Measurements from ENCODE around the gene IFRD2. TPM values are rescaled to one million over a fixed set of nuclear protein-coding genes. Genes with fewer than 3 reads are reported as not detected.
A peak's percentile ranks its signal among the peaks of the same experiment; 100 is the strongest.

Gene IFRD2
- polyA plus RNA-seq, 1 donor: 55.4 TPM

DNA sequence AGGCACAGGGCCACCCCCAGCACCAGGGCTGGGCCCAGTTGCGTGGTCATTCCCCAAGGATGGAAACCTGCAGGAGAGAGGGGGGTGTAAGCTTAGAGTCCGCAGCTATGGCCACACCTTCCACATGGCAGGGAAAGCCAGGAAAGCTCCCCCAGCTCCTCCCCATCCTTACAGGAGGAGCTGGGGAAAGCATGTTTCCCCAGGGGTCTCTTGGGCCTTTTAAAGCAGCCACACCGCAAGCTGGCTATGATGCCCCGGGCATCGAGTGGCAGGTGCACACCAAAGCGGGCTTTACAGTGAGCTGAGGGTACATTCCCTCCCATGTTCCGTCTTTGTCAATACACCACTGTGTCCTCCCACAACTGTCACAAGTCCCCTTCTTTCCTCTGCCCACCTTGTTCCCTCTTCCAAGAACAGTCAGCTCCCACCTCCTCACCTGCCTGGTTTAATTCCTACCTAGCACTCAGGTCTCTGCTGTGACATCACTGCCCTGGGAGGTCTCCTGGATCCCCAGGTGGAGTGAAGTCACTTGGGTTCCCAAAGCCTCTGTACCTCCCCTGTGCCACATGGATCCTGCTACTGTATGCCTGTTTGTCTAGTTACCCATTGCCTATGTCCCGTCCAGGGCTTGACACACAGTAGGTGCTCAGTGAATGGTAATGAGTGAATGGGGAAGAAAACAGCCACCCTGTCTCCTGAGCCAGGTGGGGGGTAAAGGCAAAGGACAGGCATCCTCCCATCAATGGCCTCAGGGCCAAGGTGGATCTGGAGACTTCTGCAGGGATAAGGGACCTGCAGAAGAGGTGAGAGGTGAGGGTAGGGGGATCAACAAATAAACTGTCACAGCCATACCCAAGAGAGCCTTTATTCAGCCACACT, 3.6 kb upstream of the IFRD2 start:
- no CpG with 5 or more reads among the region's 8 CpGs for WGBS (ENCODE audit: insufficient coverage, low lambda C conversion rate)
- no peak for DNase-seq
- H3K27me3 ChIP-seq (ENCODE audit: control insufficient read depth, insufficient read depth, low read length): no peaks in the 10 kb centered on the region
- no peaks in the 10 kb centered on the region for H3K36me3 ChIP-seq (ENCODE audit: control insufficient read depth, insufficient read depth, low read length)
- H3K27ac ChIP-seq (ENCODE audit: low read length): no peak overlapping the region
- H3K9me3 ChIP-seq (ENCODE audit: control insufficient read depth, low read depth, low read length): no peaks in the 10 kb centered on the region
- H3K4me1 ChIP-seq (ENCODE audit: control insufficient read depth, insufficient read depth, low read length): peaks cover 37% of the 10 kb centered on the region
- no peak overlapping the region for H3K4me3 ChIP-seq (ENCODE audit: low read length)

DNA sequence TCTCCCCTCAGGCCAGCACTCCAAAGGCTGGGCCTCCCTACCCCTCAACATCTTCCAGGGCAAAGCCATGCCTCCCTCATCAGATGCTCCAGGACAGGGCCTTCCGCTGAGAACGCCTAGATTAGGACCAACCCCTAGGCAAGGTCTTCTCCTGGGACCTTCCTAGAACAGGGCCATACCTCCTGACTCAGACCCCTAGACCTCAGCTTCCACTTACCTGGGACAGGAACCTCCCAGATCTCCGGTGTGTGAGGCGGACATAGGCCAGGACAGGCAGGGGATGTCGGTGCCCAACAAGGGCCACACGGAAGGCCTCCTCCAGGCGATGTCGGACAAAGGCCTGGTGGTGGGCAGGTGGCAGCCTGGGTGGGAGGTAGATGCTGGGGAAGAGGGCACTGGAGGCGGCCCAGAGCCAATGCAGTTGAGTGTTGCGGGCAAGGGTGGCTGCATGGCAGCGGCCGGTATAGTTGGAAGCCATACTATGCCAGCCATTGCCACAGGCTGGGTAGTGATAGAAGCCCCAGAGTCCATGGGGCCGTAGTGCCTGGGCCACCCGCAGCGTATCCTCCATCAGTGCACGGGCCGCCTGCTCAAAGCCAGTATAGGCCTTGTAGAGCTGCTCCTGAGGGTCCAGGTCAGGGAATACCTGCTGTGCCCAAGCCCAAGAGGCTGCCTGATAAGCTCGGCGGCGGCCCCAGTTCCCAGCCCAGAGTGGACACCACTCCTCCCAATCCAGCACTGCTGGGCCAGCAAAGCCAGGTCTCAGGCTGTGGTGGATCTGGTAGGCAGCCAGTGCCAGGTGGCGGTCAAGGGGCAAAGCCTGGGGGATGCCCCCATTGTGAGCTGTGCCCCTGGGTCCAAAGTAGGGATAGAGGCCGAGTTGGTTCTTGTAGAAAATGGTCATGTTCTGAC, 2.5 kb upstream of the IFRD2 start:
- WGBS (ENCODE audit: insufficient coverage, low lambda C conversion rate): no CpG with 5 or more reads among the region's 22 CpGs

DNA sequence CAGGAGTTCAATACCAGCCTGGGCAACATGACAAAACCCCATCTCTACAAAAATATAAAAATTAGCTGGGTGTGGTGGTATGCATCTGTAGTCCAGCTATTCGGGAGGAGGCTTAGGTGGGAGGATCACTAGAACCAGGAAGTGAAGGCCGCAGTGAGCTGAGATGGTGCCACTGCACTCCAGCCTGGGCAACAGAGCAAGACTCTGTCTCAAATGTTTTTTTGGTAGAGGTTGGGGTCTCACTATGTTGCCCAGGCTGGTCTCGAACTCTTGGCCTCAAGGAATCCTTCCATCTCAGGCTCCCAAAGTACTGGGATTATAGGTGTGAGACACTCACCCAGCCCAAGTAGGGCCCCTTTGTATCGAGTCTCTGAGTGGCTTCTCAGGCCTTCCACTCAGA, 1.9 kb upstream of the IFRD2 start:
- Histone ChIP-seq H3K4me1 (ENCODE audit: control insufficient read depth, insufficient read depth, low read length) (peaks cover 32% of the 10 kb centered on the region), H3K9me3 (ENCODE audit: control insufficient read depth, low read depth, low read length) (no peaks in the 10 kb centered on the region), H3K27ac (ENCODE audit: low read length) (no peak overlapping the region), H3K36me3 (ENCODE audit: control insufficient read depth, insufficient read depth, low read length) (peaks cover 13% of the 10 kb centered on the region), H3K27me3 (ENCODE audit: control insufficient read depth, insufficient read depth, low read length) (no peaks in the 10 kb centered on the region), H3K4me3 (ENCODE audit: low read length) (no peak overlapping the region)
- no peak for DNase-seq
- WGBS (ENCODE audit: insufficient coverage, low lambda C conversion rate): no CpG with 5 or more reads among the region's 4 CpGs

More for the DNA sequence above, 2.5 kb upstream of the IFRD2 start:
- H3K27ac ChIP-seq (ENCODE audit: low read length): no peak overlapping the region
- H3K27me3 ChIP-seq (ENCODE audit: control insufficient read depth, insufficient read depth, low read length): no peaks in the 10 kb centered on the region
- no peak for DNase-seq
- H3K4me1 ChIP-seq (ENCODE audit: control insufficient read depth, insufficient read depth, low read length): peaks cover 34% of the 10 kb centered on the region
- H3K36me3 ChIP-seq (ENCODE audit: control insufficient read depth, insufficient read depth, low read length): peaks cover 7% of the 10 kb centered on the region
- H3K9me3 ChIP-seq (ENCODE audit: control insufficient read depth, low read depth, low read length): no peaks in the 10 kb centered on the region
- H3K4me3 ChIP-seq (ENCODE audit: low read length): no peak overlapping the region

DNA sequence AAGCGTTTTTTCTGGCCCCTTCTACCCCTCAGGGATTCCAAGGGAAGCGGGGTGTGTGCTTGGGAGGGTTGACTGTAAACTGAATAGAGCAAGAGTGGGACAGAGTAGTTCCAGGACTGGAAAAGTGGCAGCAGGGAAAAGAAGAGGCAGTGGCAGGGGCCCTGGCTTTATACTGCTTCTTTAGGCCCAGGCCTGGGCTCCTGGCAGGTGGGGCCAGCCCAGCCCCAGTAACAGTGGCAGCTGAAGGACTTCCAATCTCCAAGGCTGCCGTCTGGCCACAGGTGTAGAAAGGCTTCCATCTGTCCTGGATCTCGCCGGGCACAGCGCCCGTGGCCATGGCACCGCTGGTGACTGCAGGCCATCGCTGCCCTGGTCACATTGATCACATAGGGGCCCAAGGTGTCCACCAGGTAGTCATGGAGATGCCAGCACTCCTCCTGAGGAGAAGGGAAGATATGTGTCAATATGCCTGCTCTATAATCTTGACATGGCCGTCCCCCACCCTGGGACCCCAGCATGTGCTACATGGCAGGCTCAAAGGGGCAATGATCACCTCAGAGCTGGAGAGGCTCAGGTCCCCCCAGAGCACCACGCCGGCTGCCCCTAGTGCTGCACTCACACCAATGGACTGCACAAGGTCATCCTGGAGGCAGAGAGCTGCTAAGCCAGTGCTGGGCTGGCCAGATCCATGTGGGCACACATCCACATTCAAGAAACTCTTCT, 1.0 kb upstream of the IFRD2 start:
- Histone ChIP-seq H3K36me3 (ENCODE audit: control insufficient read depth, insufficient read depth, low read length) (peaks cover 22% of the 10 kb centered on the region), H3K27me3 (ENCODE audit: control insufficient read depth, insufficient read depth, low read length) (no peaks in the 10 kb centered on the region), H3K4me3 (ENCODE audit: low read length) (no peak overlapping the region), H3K4me1 (ENCODE audit: control insufficient read depth, insufficient read depth, low read length) (peaks cover 25% of the 10 kb centered on the region), H3K27ac (ENCODE audit: low read length) (peak overlapping the region; percentile 50), H3K9me3 (ENCODE audit: control insufficient read depth, low read depth, low read length) (no peaks in the 10 kb centered on the region)
- no CpG with 5 or more reads among the region's 12 CpGs for WGBS (ENCODE audit: insufficient coverage, low lambda C conversion rate)
- DNase-seq: no peak

DNA sequence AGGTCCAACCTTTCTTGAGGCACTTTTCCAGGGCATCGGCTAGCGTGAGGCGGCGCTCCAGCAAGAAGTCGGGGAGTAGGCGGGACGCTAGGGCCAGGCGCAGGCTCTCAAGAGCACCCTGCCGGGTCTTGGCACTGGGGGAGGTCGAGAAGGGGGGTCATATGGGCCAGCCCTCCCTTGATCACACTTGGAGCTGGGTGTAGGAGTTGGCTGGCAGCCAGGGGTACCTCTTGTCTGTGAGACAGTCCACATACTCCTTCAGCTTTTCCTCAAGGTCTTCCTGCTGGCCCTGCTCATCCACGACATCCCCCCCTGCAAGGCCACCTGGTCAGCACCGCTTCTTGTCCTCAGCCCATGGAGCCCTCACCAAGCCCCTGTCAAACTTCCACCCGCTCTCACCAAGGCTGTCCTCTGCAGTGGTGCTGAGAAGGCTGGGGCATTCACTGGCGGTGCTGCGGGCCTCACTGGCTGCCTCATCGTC, 2.0 kb downstream of the IFRD2 start:
- Histone ChIP-seq H3K9me3 (ENCODE audit: control insufficient read depth, low read depth, low read length) (no peaks in the 10 kb centered on the region), H3K36me3 (ENCODE audit: control insufficient read depth, insufficient read depth, low read length) (peaks cover 38% of the 10 kb centered on the region), H3K27me3 (ENCODE audit: control insufficient read depth, insufficient read depth, low read length) (no peaks in the 10 kb centered on the region), H3K4me1 (ENCODE audit: control insufficient read depth, insufficient read depth, low read length) (peaks cover 21% of the 10 kb centered on the region), H3K4me3 (ENCODE audit: low read length) (no peak overlapping the region), H3K27ac (ENCODE audit: low read length) (peak overlapping the region; percentile 30)
- no peak for DNase-seq
- 90% methylated on average over 2 of the region's 16 CpGs for WGBS (ENCODE audit: insufficient coverage, low lambda C conversion rate)

DNA sequence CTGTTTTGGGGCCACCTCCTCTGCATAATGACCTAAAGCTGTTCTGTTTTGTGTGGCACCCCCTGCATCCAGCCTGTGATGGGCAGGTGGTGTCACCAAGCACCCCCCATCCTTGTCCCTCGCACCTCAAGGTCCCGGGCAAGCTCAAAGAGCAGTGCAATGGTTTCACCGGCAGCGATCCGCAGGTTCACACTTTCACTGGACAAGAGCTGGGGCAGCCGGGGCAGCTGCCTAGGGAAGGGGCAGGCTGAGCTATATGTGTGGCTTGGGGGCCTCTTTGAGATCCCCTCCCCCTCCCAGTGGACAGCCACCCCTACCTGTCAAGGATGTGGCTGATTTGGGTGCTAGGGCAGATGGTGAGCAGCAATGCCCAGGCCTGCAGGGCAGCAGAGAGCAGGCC, 3.1 kb downstream of the IFRD2 start:
- no peak for DNase-seq
- H3K4me3 ChIP-seq (ENCODE audit: low read length): no peak overlapping the region
- H3K27me3 ChIP-seq (ENCODE audit: control insufficient read depth, insufficient read depth, low read length): no peaks in the 10 kb centered on the region
- no peak overlapping the region for H3K27ac ChIP-seq (ENCODE audit: low read length)
- H3K4me1 ChIP-seq (ENCODE audit: control insufficient read depth, insufficient read depth, low read length): peaks cover 21% of the 10 kb centered on the region
- H3K9me3 ChIP-seq (ENCODE audit: control insufficient read depth, low read depth, low read length): no peaks in the 10 kb centered on the region
- no CpG with 5 or more reads among the region's 6 CpGs for WGBS (ENCODE audit: insufficient coverage, low lambda C conversion rate)
- peaks cover 38% of the 10 kb centered on the region for H3K36me3 ChIP-seq (ENCODE audit: control insufficient read depth, insufficient read depth, low read length)

DNA sequence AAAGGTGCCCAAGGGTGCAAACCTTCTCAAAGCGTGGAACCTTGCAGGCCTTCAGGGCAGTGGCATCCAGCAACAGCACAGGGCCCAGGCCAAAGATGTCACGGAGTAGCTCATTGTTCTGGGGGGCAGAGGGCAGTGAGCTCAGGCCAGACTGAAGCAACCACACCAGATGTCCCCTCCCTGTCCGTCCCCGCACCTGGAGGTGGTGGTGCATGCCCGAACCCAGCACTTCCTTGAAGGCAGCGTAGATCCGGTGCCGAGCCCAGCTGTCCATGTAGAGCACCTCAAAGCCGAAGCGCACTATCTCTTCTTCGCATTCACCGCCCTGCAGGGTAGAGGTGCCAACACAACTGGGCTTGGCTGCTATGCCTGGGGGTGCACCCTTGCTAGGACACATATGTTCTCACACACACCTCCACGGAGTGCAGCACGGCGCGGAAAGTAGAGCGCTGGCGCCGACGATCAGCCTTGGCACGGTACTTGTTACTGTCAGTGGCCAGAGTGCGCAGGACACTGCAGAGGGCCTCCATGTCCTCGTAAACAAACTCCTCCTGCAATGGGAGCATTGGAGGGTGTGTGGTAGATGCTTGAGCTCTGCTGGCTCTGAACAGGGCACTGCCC, 3.7 kb downstream of the IFRD2 start:
- no CpG with 5 or more reads among the region's 23 CpGs for WGBS (ENCODE audit: insufficient coverage, low lambda C conversion rate)
- H3K27me3 ChIP-seq (ENCODE audit: control insufficient read depth, insufficient read depth, low read length): no peaks in the 10 kb centered on the region
- peaks cover 38% of the 10 kb centered on the region for H3K36me3 ChIP-seq (ENCODE audit: control insufficient read depth, insufficient read depth, low read length)
- no peak overlapping the region for H3K27ac ChIP-seq (ENCODE audit: low read length)
- DNase-seq: no peak
- peaks cover 21% of the 10 kb centered on the region for H3K4me1 ChIP-seq (ENCODE audit: control insufficient read depth, insufficient read depth, low read length)
- H3K4me3 ChIP-seq (ENCODE audit: low read length): no peak overlapping the region
- H3K9me3 ChIP-seq (ENCODE audit: control insufficient read depth, low read depth, low read length): no peaks in the 10 kb centered on the region

GRCh38 chr3:50287262-50287661, 5.0 kb downstream of the IFRD2 start:
- no peaks in the 10 kb centered on the region for H3K27me3 ChIP-seq (ENCODE audit: control insufficient read depth, insufficient read depth, low read length)
- no CpG with 5 or more reads among the region's 1 CpG for WGBS (ENCODE audit: insufficient coverage, low lambda C conversion rate)
- DNase-seq: no peak
- no peak overlapping the region for H3K4me3 ChIP-seq (ENCODE audit: low read length)
- H3K4me1 ChIP-seq (ENCODE audit: control insufficient read depth, insufficient read depth, low read length): peaks cover 15% of the 10 kb centered on the region
- peaks cover 38% of the 10 kb centered on the region for H3K36me3 ChIP-seq (ENCODE audit: control insufficient read depth, insufficient read depth, low read length)
- no peak overlapping the region for H3K27ac ChIP-seq (ENCODE audit: low read length)
- H3K9me3 ChIP-seq (ENCODE audit: control insufficient read depth, low read depth, low read length): no peaks in the 10 kb centered on the region

- WGBS (ENCODE audit: insufficient coverage, low lambda C conversion rate): no CpG with 5 or more reads among the region's 28 CpGs
- no peak for DNase-seq
- H3K9me3 ChIP-seq (ENCODE audit: control insufficient read depth, low read depth, low read length): no peaks in the 10 kb centered on the region
Observed at GRCh38 chr3:50286322-50287227, 5.7 kb downstream of the IFRD2 start.

More at GRCh38 chr3:50286322-50287227, 5.7 kb downstream of the IFRD2 start:
- Histone ChIP-seq H3K4me3 (ENCODE audit: low read length) (no peak overlapping the region), H3K27me3 (ENCODE audit: control insufficient read depth, insufficient read depth, low read length) (no peaks in the 10 kb centered on the region), H3K27ac (ENCODE audit: low read length) (no peak overlapping the region), H3K36me3 (ENCODE audit: control insufficient read depth, insufficient read depth, low read length) (peaks cover 38% of the 10 kb centered on the region), H3K4me1 (ENCODE audit: control insufficient read depth, insufficient read depth, low read length) (peaks cover 14% of the 10 kb centered on the region)

Data from large intestine (tissue), 3 donors.